CD4-positive, alpha-beta T cell treated with Interleukin-10 for 1 hour (primary cell): Measurements from ENCODE around the gene SLC25A38.
"Not testable (repeated sequence)": the region's sequence is repeated elsewhere in the genome, so short reads cannot be mapped to it uniquely, and the experiment has no call there.

ENCODE experiments used
- DNase-seq: peaks from one replicate; pipeline ENCODE4 v3.0.0-alpha.2; 2020

The SLC25A38 gene

DNA sequence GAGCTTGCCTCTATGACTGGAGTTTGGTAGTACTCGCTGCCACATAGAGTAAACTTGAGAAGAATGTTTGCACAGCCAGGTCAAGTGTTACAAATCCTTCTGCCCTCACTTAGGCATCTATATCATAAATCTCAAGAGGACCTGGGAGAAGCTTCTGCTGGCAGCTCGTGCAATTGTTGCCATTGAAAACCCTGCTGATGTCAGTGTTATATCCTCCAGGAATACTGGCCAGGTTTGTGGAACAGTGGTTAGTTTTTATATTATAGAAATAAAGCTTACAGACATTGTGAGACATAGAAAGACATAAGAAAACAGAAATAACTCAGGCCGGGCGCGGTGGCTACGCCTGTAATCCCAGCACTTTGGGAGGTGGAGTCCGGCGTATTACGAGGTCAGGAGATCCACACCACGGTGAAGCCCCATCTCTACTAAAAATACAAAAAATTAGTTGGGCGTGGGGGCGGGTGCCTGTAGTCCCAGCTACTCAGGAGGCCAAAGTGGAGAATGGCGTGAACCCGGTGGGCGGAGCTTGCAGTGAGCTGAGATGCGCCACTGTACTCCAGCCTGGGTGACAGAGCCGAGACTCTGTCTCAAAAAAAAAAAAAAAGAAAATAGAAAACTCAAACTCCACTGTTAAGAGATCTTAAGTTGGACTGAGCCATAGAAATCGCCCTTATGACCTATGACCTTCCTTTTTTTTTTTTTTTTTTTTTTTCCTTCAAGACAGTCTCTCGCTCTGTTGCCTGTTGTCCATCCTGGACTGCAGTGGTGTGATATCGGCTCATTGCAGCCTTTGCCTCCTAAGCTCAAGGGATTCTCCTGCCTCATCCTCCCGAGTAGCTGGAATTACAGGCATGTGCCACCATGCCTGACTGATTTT is 25.6 kb downstream of the SLC25A38 start:
- DNase-seq: peak; percentile 47

GRCh38 chr3:39409514-39410136 is 26.5 kb downstream of the SLC25A38 start:
- DNase-seq: no peak

DNA sequence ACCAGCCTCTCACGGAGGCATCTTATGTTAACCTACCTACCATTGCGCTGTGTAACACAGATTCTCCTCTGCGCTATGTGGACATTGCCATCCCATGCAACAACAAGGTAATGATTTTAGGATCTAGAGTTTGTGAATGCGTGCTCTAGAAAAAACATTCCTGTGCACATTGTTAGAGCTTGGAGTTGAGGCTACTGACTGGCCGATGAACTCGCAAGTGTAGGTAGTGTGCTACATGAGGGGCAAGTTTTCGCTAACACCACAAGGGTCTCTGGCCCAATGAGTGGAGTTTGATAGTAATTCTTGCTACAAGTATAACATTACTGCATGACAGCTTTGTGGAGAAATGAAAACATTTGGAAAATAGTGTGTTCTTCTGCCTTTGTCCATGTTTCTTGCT is 27.7 kb downstream of the SLC25A38 start:
- no peak for DNase-seq

DNA sequence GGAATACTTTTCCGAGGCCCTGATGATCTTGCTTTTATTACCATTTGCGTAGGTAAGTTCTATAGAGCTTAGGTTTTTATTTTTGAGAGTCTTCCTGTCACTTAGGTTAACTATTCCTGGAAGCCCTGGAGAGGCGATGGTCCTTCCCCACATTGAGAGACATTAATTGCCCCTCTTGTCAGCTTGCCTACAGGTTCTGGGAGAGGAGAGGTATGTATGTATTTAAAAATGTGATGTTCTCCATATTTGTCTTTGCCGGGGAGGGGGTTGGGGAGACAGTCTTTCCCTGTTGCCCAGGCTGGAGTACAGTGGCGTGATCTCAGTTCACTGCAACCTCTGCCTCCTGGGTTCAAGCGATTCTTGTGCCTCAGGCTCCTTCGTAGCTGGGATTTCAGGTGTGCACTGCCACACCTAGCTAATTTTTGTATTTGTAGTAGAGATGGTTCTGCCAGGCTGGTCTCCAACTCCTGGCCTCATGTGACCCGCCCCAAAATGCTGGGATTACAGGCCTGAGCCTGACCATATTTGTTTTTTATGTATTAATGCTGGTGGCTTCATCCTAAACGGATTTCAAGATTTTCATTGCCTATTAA is 29.6 kb downstream of the SLC25A38 start:
- DNase-seq: no peak

DNA sequence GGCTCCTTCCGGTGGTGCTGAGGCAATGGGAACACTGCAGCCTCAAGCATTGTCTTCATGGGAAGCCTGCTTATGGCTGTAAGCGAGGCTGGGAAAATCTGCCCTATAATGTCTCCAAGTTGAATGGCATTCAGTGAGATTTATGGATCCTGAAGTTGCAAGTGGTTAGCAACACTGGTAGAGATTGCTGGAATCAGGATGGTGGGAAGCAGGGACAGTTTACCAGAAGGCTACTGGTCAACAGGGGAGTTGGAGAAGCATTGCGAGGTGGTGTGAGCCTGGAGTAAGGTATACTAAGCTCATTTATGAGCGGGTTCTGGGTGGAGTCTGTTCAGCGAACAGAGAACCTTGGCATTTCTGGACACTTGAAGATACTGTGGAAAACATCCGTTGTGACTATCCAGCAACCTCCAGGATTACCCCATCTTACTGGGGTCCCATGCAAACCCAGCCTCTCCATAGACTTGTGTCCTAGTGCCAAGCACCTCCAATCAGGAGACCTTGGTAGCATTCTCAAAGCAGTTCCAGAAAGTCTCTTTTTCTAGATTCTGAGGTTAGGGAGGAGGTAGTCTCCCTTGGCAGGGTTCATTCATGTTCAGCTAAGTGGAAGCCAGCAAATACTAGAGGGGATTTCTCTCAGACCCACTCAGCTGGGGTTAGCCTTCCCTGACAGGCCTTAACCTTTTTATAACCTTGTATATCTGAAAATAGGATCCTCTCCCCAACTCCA is 30.7 kb downstream of the SLC25A38 start:
- no peak for DNase-seq

DNA sequence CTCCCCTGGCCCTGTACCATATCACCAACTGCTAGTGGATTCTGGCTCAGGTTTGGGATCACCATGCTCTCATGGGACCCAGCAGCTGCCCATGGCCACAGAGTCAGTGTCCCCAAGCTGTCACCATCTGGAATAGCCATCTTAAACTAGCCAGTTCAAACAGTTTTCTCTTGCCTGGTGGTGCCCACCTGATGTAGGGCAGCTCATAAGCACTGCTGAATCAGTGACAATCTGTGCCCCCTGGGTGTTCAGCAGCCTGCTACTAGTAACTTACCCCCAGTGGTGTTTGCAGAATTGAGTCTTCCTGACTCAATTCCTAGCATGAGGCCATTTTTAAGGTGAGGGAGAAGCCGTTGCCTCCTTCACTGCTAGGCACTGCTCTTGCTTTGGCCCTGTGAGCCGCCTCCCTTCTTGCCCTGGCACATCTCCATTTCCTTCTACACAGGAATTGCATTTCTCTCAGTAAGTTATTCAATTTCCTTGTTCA is 31.3 kb downstream of the SLC25A38 start:
- no peak for DNase-seq

DNA sequence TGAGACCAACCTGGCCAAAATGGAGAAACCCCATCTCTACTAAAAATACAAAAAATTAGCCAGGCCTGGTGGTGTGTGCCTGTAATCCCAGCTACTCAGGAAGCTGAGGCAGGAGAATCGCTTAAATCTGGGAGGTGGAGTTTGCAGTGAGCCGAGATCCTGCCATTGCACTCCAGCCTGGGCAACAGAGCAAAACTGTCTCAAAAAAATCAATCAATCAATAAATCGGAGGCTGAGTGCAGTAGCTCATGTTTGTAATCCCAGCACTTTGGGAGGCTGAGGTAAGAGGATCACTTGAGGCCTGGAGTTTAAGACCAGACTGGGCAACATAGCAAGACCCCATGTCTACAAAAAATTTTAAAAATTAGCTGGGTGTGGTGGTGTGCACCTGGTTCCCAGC is 32.1 kb downstream of the SLC25A38 start:
- DNase-seq: not testable (repeated sequence)

GRCh38 chr3:39415983-39416382 is 32.8 kb downstream of the SLC25A38 start:
- DNase-seq: no peak

- DNase-seq: not testable (repeated sequence)
Measured at GRCh38 chr3:39416998-39417397, 33.8 kb downstream of the SLC25A38 start.

DNA sequence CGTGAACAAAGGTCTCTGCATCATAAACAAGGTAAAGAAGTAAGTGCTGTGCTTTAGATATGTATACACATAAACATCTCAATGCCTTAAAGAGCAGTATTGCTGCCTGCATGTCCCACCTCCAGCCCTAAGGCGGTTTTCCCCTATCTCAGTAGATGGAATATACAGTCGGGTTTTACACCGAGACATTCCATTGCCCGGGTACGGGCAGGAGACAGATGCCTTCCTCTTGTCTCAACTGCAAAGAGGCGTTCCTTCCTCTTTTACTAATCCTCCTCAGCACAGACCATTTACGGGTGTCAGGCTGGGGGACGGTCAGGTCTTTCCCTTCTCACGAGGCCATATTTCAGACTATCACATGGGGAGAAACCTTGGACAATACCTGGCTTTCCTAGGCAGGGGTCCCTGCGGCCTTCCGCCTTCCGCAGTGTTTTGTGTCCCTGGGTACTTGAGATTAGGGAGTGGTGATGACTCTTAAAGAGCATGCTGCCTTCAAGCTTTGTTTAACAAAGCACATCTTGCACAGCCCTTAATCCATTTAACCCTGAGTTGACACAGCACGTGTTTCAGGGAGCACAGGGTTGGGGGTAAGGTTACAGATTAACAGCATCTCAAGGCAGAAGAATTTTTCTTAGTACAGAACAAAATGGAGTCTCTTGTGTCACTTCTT is 35.5 kb downstream of the SLC25A38 start:
- not testable (repeated sequence) for DNase-seq

GRCh38 chr3:39419742-39420315 is 36.7 kb downstream of the SLC25A38 start:
- no peak for DNase-seq

- no peak for DNase-seq
Measured at GRCh38 chr3:39420543-39420942, 37.4 kb downstream of the SLC25A38 start.

DNA sequence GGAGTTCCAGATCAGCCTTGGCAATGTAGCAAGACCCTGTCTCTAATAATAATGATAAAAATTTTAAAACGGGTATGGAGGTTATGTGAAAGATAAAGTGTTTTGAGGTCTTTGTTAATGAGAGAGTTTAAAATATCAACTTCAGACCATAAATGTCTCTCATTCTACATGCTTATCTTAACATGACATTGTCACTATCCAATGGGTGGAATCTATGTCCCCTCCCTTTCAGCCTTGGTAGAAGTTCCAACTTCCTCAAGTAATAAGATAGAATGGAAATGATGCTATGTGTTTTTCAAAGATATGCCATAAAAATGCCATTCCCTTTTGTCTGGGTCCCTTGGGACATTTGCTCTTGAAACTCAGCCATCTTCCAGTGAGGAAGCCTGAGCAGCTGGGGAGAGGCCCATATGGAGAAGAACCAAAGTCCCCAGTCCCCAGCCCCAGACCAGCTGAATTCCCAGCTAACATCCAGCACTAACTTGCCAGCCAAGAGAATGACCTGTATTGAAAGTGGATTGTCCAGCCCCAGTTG is 40.3 kb downstream of the SLC25A38 start:
- DNase-seq: no peak

DNA sequence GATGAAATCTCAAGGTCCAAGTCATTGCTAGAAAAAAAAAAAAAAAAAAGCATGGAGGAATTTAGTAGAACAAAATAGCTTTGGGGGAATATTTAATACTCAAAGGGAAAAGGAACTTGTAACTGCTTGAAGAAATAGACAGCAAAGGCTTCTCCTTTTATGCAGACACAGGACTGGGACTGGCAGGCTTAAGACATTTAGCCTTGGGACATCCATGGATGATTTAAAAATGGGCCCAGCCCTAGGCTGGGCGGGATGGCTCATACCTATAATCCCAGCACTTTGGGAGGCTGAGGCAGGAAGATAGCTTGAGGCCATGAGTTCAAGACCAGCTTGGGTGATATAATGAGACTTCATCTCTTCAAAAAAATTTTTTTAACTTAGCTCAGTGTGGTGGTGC is 43.1 kb downstream of the SLC25A38 start:
- DNase-seq: no peak

DNA sequence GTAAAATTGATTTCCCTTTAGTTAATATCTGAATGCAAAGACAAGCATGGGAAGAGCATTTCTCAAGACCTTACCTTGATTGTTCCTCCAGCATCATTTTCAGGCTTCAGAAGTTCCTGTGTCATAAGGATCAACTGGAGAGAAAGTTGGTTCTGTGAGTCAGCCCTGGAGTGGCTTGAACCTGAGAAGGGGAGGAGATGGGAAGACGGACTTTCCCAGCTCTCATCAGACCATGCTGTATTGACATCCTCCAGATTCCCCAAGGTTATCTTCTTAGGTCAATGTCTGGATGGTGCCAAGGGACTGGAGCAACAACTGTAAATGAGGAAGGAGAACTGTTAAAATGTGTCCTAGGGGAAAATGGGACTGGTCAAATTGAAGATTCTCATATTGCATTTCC is 44.3 kb downstream of the SLC25A38 start:
- no peak for DNase-seq

GRCh38 chr3:39428745-39429201 is 45.6 kb downstream of the SLC25A38 start:
- no peak for DNase-seq

GRCh38 chr3:39429466-39429865 is 46.3 kb downstream of the SLC25A38 start:
- DNase-seq: no peak

DNA sequence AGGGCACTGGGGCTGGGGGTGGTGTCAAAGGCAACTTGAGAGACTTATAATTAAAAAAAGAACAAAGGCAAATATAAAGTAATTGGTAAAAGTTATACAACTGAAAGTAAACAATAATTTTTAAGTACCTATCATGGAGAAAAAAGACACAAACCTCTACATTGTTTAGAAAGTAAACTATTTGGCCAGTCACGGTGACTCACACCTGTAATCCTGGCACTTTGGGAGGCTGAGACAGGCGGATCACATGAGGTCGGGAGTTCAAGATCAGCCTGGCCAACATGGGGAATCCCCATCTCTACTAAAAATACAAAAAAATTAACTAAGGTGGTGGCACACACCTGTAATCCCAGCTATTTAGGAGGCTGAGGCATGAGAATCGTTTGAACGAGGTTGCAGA is 49.2 kb downstream of the SLC25A38 start:
- no peak for DNase-seq

GRCh38 chr3:39433642-39434041 is 50.5 kb downstream of the SLC25A38 start:
- DNase-seq: no peak

- no peak for DNase-seq
Measured at GRCh38 chr3:39434574-39434973, 51.4 kb downstream of the SLC25A38 start.

- no peak for DNase-seq
Measured at GRCh38 chr3:39435006-39435748, 52.0 kb downstream of the SLC25A38 start.
